ENCODE data around the gene MPDZ.

Gene MPDZ

DNA sequence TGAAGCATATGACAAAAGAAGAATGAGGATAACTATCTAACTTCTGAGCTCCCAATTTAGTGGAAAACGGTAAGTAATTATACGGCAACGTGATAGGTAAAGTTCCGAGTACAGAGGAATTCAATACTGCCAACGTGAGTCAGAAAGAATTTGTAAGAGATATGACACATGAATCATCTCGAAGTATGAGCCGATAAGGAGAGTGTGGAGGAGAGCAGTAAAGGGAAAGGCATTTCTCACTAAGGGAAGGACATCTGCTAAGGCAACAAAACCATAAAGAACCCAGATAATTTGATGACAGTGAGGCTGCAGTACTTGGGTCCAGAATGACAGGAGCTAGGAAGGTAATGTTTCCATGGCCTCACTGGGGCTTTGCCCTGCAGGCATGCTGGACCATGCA lies 11.0 kb downstream of the MPDZ start:
- FAIRE-seq (no peak), DNase-seq (ENCODE audit: insufficient read length, low spot score) (no peak)
- no peak for TF ChIP-seq PAX5 (IDR thresholded peaks at IDR 0.05; ENCODE audit: insufficient read depth, low read length, severe bottlenecking)
- TF ChIP-seq POLR2AphosphoS5 (IDR thresholded peaks at IDR 0.05; ENCODE audit: low read depth, low read length), result no peak
- TF ChIP-seq POU2F2 (IDR thresholded peaks at IDR 0.05; ENCODE audit: low read depth, low read length), result no peak
- no peak for TF ChIP-seq POLR2A (IDR thresholded peaks at IDR 0.05; ENCODE audit: low read depth, low read length)
- no peak for TF ChIP-seq TAF1 (IDR thresholded peaks at IDR 0.05; ENCODE audit: low read depth, low read length)
- TF ChIP-seq SPI1 (IDR thresholded peaks at IDR 0.05; ENCODE audit: low read depth, low read length), result no peak

DNA sequence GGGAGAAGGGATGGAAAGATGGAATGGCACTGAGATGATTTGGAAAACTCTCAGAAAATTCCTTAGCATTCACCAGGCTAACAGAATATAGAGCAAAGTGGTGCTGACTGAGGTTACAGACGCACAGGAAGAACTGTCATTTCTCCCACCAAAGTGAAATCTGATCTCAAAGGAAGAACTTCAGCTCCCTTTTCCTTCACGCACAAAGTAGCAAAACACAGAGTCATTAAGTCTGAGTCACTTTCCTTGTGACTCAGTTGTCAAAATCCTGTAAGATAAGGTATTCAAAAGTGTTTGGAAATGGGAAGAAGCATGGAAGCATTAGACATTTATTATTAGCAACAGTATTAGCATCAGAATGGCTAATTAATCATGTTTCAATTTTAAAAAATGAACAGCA lies 11.7 kb downstream of the MPDZ start:
- no peak for DNase-seq (ENCODE audit: insufficient read length, low spot score)
- TF ChIP-seq POU2F2 (IDR thresholded peaks at IDR 0.05; ENCODE audit: low read depth, low read length), result no peak
- TF ChIP-seq PAX5 (IDR thresholded peaks at IDR 0.05; ENCODE audit: insufficient read depth, low read length, severe bottlenecking), result no peak
- TF ChIP-seq POLR2AphosphoS5 (IDR thresholded peaks at IDR 0.05; ENCODE audit: low read depth, low read length), result no peak
- TF ChIP-seq TAF1 (IDR thresholded peaks at IDR 0.05; ENCODE audit: low read depth, low read length), result no peak
- TF ChIP-seq POLR2A (IDR thresholded peaks at IDR 0.05; ENCODE audit: low read depth, low read length), result no peak
- TF ChIP-seq SPI1 (IDR thresholded peaks at IDR 0.05; ENCODE audit: low read depth, low read length), result no peak
- no peak for FAIRE-seq

DNA sequence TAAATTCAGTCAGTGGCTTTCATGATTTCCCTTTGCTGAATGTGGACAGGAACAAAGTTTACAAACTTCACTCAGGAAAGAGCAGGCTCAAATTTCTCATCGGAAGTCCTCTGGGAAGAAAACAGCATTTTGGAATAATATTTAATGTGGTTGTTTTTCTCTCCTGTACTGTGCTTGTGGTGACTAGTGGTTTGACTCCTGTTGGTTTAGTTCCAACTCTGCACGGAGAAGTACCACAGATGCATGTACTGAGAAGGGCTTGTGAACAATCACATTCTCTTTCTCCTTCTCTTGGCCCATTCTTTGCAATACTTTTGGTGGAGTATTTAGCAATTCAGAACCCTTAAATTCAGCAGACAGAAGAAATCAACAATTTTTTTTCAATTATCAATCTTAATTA lies 13.3 kb downstream of the MPDZ start:
- FAIRE-seq (no peak), DNase-seq (ENCODE audit: insufficient read length, low spot score) (no peak)
- TF ChIP-seq PAX5 (IDR thresholded peaks at IDR 0.05; ENCODE audit: insufficient read depth, low read length, severe bottlenecking), result no peak
- TF ChIP-seq SPI1 (IDR thresholded peaks at IDR 0.05; ENCODE audit: low read depth, low read length), result no peak
- TF ChIP-seq TAF1 (IDR thresholded peaks at IDR 0.05; ENCODE audit: low read depth, low read length), result no peak
- no peak for TF ChIP-seq POLR2A (IDR thresholded peaks at IDR 0.05; ENCODE audit: low read depth, low read length)

DNA sequence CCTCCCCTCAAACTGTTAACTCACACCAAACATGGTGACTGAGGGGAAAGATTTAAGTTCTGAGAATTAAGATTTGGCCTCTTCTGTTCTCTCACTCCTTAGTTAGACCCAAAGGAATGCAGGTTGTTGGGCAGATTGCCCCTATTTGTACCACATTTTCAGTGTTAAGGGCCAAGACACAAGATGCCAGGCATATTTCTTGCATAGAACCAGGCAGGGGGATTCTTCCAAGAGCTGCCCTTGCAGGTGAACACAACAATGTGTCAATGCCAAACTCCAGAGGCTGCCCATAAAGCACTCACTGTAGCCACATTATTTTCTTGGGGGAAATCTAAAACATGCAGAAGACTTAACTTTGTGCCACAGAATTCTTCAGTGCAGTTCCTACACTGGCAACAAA lies 14.7 kb downstream of the MPDZ start:
- no peak for DNase-seq (ENCODE audit: insufficient read length, low spot score)
- FAIRE-seq, result no peak
- TF ChIP-seq POLR2AphosphoS5 (IDR thresholded peaks at IDR 0.05; ENCODE audit: low read depth, low read length) (no peak), POU2F2 (IDR thresholded peaks at IDR 0.05; ENCODE audit: low read depth, low read length) (no peak), TAF1 (IDR thresholded peaks at IDR 0.05; ENCODE audit: low read depth, low read length) (no peak), SPI1 (IDR thresholded peaks at IDR 0.05; ENCODE audit: low read depth, low read length) (no peak), PAX5 (IDR thresholded peaks at IDR 0.05; ENCODE audit: insufficient read depth, low read length, severe bottlenecking) (no peak), POLR2A (IDR thresholded peaks at IDR 0.05; ENCODE audit: low read depth, low read length) (no peak)

DNA sequence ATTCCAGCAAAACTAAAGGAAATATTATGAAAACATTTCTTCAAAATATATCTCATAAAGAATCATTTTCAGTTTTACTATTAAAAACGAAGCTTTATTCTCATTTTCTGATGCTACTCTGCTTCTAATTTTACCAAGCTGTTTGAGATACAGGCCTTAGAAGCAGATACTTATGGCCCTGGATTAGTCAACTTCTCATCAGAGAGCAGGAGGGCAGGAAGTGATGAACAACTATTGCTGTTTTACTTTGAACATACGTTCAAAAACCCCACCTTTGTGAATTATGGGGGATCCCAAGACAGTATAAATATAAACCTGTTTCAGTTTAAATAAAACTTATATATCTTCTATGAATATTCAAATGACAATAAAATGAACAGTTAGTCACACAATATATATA lies 16.0 kb downstream of the MPDZ start:
- FAIRE-seq, result no peak
- DNase-seq (ENCODE audit: insufficient read length, low spot score), result no peak
- no peak for TF ChIP-seq POU2F2 (IDR thresholded peaks at IDR 0.05; ENCODE audit: low read depth, low read length)
- no peak for TF ChIP-seq POLR2AphosphoS5 (IDR thresholded peaks at IDR 0.05; ENCODE audit: low read depth, low read length)
- TF ChIP-seq TAF1 (IDR thresholded peaks at IDR 0.05; ENCODE audit: low read depth, low read length), result no peak
- no peak for TF ChIP-seq SPI1 (IDR thresholded peaks at IDR 0.05; ENCODE audit: low read depth, low read length)
- TF ChIP-seq PAX5 (IDR thresholded peaks at IDR 0.05; ENCODE audit: insufficient read depth, low read length, severe bottlenecking), result no peak
- TF ChIP-seq POLR2A (IDR thresholded peaks at IDR 0.05; ENCODE audit: low read depth, low read length), result no peak

DNA sequence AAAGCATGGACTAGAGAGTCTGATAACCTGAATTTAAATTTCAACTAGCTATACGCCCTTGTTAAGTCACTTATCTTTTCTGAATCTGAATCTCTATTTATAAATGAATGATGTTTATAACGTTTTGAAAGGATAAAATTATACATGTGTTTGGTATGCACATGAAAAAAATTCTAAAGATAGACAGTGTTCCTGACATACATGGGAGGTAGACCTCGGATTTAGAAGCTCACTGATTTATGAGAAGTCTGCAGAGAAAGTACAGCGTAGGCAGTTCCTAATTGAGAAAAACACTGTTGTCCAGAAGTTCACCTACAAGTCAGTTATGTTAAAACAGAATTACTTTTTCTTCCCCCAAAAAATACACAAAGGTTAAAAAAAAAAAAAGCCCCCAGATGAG lies 26.6 kb downstream of the MPDZ start:
- FAIRE-seq (no peak), DNase-seq (ENCODE audit: insufficient read length, low spot score) (no peak)
- TF ChIP-seq SPI1 (IDR thresholded peaks at IDR 0.05; ENCODE audit: low read depth, low read length), result no peak
- TF ChIP-seq POU2F2 (IDR thresholded peaks at IDR 0.05; ENCODE audit: low read depth, low read length), result no peak
- no peak for TF ChIP-seq POLR2AphosphoS5 (IDR thresholded peaks at IDR 0.05; ENCODE audit: low read depth, low read length)
- TF ChIP-seq PAX5 (IDR thresholded peaks at IDR 0.05; ENCODE audit: insufficient read depth, low read length, severe bottlenecking), result no peak
- TF ChIP-seq POLR2A (IDR thresholded peaks at IDR 0.05; ENCODE audit: low read depth, low read length), result no peak
- TF ChIP-seq TAF1 (IDR thresholded peaks at IDR 0.05; ENCODE audit: low read depth, low read length), result no peak

DNA sequence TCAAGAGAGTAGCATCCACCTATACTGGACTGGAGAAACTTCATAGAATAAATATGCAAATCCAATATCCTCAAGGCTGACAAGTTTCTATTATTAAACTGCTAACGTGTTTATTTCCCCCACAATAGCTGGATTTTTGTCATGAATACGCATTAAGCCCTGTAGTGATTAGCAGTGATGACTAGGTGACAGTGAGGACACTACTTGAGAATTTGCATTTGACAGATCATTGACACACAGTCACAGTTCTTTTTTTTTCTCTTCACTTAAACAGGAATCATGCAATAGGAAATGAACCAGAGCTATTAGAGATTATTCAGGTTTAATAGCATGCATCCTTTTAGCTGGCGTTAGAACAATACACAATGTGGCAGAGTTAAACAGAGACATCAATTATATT lies 35.3 kb downstream of the MPDZ start:
- no peak for FAIRE-seq
- no peak for TF ChIP-seq POLR2AphosphoS5 (IDR thresholded peaks at IDR 0.05; ENCODE audit: low read depth, low read length)
- TF ChIP-seq POU2F2 (IDR thresholded peaks at IDR 0.05; ENCODE audit: low read depth, low read length), result no peak
- no peak for TF ChIP-seq SPI1 (IDR thresholded peaks at IDR 0.05; ENCODE audit: low read depth, low read length)
- TF ChIP-seq PAX5 (IDR thresholded peaks at IDR 0.05; ENCODE audit: insufficient read depth, low read length, severe bottlenecking), result no peak
- no peak for TF ChIP-seq POLR2A (IDR thresholded peaks at IDR 0.05; ENCODE audit: low read depth, low read length)
- TF ChIP-seq TAF1 (IDR thresholded peaks at IDR 0.05; ENCODE audit: low read depth, low read length), result no peak
- DNase-seq (ENCODE audit: insufficient read length, low spot score), result no peak

DNA sequence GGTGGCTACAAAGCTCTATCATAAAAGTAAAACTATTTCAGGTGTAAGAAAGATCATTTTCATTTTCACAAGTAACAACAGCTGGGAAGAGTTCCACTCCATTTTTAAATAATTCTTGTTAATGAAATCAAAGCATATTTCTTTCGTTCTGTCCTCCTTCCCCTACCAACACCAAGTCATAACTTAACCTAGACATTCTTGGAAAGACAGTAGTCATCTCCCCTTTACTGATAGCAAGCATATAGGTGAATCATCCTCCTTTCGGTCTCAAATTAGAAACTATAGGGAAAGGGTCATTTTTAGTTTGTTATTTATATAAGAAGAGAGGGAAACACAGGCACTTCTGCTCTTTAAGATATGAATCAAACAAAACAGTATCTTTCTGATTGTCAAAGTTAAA lies 38.2 kb downstream of the MPDZ start:
- TF ChIP-seq POLR2AphosphoS5 (IDR thresholded peaks at IDR 0.05; ENCODE audit: low read depth, low read length) (no peak), SPI1 (IDR thresholded peaks at IDR 0.05; ENCODE audit: low read depth, low read length) (no peak), POLR2A (IDR thresholded peaks at IDR 0.05; ENCODE audit: low read depth, low read length) (no peak), PAX5 (IDR thresholded peaks at IDR 0.05; ENCODE audit: insufficient read depth, low read length, severe bottlenecking) (no peak), TAF1 (IDR thresholded peaks at IDR 0.05; ENCODE audit: low read depth, low read length) (no peak), POU2F2 (IDR thresholded peaks at IDR 0.05; ENCODE audit: low read depth, low read length) (no peak)
- FAIRE-seq (no peak), DNase-seq (ENCODE audit: insufficient read length, low spot score) (no peak)

DNA sequence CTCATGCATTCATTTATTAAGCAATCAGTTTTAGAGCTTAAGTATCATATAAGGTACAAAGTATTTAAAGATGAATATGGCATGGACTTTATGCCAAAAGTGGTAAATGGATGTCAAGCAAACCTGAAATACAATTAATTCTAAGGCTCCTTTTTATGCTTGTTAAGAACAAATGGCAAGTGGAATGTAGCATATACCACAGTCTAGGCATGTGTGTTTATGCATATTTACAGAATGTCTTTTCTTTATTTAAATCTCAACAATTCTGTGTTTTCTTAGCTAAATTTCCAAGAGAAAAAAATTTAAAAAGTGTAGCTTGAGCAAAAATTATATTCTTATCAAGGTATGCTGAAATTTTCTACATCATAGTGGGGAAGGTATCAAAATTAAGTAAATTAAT lies 39.8 kb downstream of the MPDZ start:
- DNase-seq (ENCODE audit: insufficient read length, low spot score), result no peak
- FAIRE-seq, result no peak
- TF ChIP-seq POLR2A (IDR thresholded peaks at IDR 0.05; ENCODE audit: low read depth, low read length), result no peak
- no peak for TF ChIP-seq POU2F2 (IDR thresholded peaks at IDR 0.05; ENCODE audit: low read depth, low read length)
- no peak for TF ChIP-seq TAF1 (IDR thresholded peaks at IDR 0.05; ENCODE audit: low read depth, low read length)
- TF ChIP-seq POLR2AphosphoS5 (IDR thresholded peaks at IDR 0.05; ENCODE audit: low read depth, low read length), result no peak
- no peak for TF ChIP-seq PAX5 (IDR thresholded peaks at IDR 0.05; ENCODE audit: insufficient read depth, low read length, severe bottlenecking)
- TF ChIP-seq SPI1 (IDR thresholded peaks at IDR 0.05; ENCODE audit: low read depth, low read length), result no peak

DNA sequence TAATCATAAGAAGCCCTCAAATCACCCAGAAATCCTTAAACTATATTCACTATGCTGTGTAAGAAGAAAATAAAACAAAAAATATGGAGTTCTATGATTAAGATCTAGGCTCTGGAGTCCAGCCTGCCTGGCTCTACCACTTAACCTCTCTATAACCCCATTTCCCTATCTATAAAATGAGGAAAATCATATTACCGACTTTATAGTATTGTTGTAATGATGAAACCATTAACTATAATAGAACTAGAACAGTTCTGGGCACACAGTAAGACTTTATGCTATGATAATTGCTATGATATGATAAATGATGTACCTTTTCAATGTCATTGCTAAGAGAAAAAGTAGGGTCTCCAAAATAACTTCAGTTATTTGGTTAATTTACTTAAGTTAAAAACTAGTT lies 40.3 kb downstream of the MPDZ start:
- TF ChIP-seq PAX5 (IDR thresholded peaks at IDR 0.05; ENCODE audit: insufficient read depth, low read length, severe bottlenecking) (no peak), POLR2AphosphoS5 (IDR thresholded peaks at IDR 0.05; ENCODE audit: low read depth, low read length) (no peak), TAF1 (IDR thresholded peaks at IDR 0.05; ENCODE audit: low read depth, low read length) (no peak), SPI1 (IDR thresholded peaks at IDR 0.05; ENCODE audit: low read depth, low read length) (no peak), POLR2A (IDR thresholded peaks at IDR 0.05; ENCODE audit: low read depth, low read length) (no peak), POU2F2 (IDR thresholded peaks at IDR 0.05; ENCODE audit: low read depth, low read length) (no peak)
- DNase-seq (ENCODE audit: insufficient read length, low spot score) (no peak), FAIRE-seq (no peak)
